ENCODE data around the gene COPA. TPM values are rescaled to one million over a fixed set of nuclear protein-coding genes. Genes with fewer than 3 reads are reported as not detected.

Gene COPA
- total RNA-seq, 1 donor from 2014 or later = 281 TPM

- DNase-seq (ENCODE audit: low read depth) (no peak), FAIRE-seq (no peak)
- Histone ChIP-seq H4K20me1 (ENCODE audit: insufficient read depth, low read length) (peaks cover 90% of the 10 kb centered on the region), H3K79me2 (ENCODE audit: insufficient read depth, low read length) (peaks cover 91% of the 10 kb centered on the region), H3K4me3 (ENCODE audit: insufficient read depth, low read depth, low read length) (no peak overlapping the region), H3K27ac (ENCODE audit: low read depth, low read length) (no peak overlapping the region), H3K36me3 (ENCODE audit: insufficient read depth, low read length) (peaks cover 69% of the 10 kb centered on the region), H2AFZ (ENCODE audit: low read depth, low read length) (no peak overlapping the region), H3K4me1 (ENCODE audit: insufficient read depth, low read length) (no peaks in the 10 kb centered on the region), H3K4me2 (ENCODE audit: low read length) (no peak overlapping the region), H3K9ac (ENCODE audit: low read length) (no peak overlapping the region), H3K9me3 (ENCODE audit: insufficient read depth, low read depth, low read length) (no peaks in the 10 kb centered on the region), H3K27me3 (ENCODE audit: insufficient read depth, low read length) (no peaks in the 10 kb centered on the region)
- Mint-ChIP-seq H3K27me3 (ENCODE audit: low read depth, unreplicated experiment) (no peaks in the 10 kb centered on the region), H3K36me3 (ENCODE audit: low read depth, unreplicated experiment) (peaks cover 12% of the 10 kb centered on the region), H3K4me1 (ENCODE audit: low read depth, unreplicated experiment) (no peaks in the 10 kb centered on the region), H3K9me3 (ENCODE audit: unreplicated experiment) (no peaks in the 10 kb centered on the region), H3K27ac (ENCODE audit: unreplicated experiment) (no peak overlapping the region), H3K4me3 (ENCODE audit: unreplicated experiment) (no peak overlapping the region)
- TF ChIP-seq EZH2 (IDR thresholded peaks at IDR 0.05; ENCODE audit: insufficient read depth, low read length) = no peak
- TF ChIP-seq CTCF (IDR thresholded peaks at IDR 0.05; ENCODE audit: insufficient read depth, low read depth, low read length) = no peak
Measured at GRCh38 chr1:160325252-160325651, 17.8 kb downstream of the COPA start.

GRCh38 chr1:160322831-160323230 is 20.2 kb downstream of the COPA start:
- H3K27me3 Mint-ChIP-seq (ENCODE audit: low read depth, unreplicated experiment) = no peaks in the 10 kb centered on the region
- Histone ChIP-seq H3K79me2 (ENCODE audit: insufficient read depth, low read length) (peaks cover 91% of the 10 kb centered on the region), H3K27ac (ENCODE audit: low read depth, low read length) (no peak overlapping the region), H3K4me3 (ENCODE audit: insufficient read depth, low read depth, low read length) (no peak overlapping the region), H3K27me3 (ENCODE audit: insufficient read depth, low read length) (no peaks in the 10 kb centered on the region), H3K36me3 (ENCODE audit: insufficient read depth, low read length) (peaks cover 53% of the 10 kb centered on the region), H3K4me1 (ENCODE audit: insufficient read depth, low read length) (no peaks in the 10 kb centered on the region), H2AFZ (ENCODE audit: low read depth, low read length) (no peak overlapping the region), H4K20me1 (ENCODE audit: insufficient read depth, low read length) (peaks cover 87% of the 10 kb centered on the region), H3K9me3 (ENCODE audit: insufficient read depth, low read depth, low read length) (no peaks in the 10 kb centered on the region), H3K9ac (ENCODE audit: low read length) (no peak overlapping the region), H3K4me2 (ENCODE audit: low read length) (no peak overlapping the region)
- H3K9me3 Mint-ChIP-seq (ENCODE audit: unreplicated experiment) = no peaks in the 10 kb centered on the region
- FAIRE-seq (no peak), DNase-seq (ENCODE audit: low read depth) (no peak)
- no peak for TF ChIP-seq EZH2 (IDR thresholded peaks at IDR 0.05; ENCODE audit: insufficient read depth, low read length)
- TF ChIP-seq CTCF (IDR thresholded peaks at IDR 0.05; ENCODE audit: insufficient read depth, low read depth, low read length) = no peak
- H3K36me3 Mint-ChIP-seq (ENCODE audit: low read depth, unreplicated experiment) = peaks cover 7% of the 10 kb centered on the region
- peaks cover 2% of the 10 kb centered on the region for H3K4me1 Mint-ChIP-seq (ENCODE audit: low read depth, unreplicated experiment)
- H3K4me3 Mint-ChIP-seq (ENCODE audit: unreplicated experiment) = no peak overlapping the region
- no peak overlapping the region for H3K27ac Mint-ChIP-seq (ENCODE audit: unreplicated experiment)

- no peak overlapping the region for H3K9ac ChIP-seq (ENCODE audit: low read length)
- H3K9me3 ChIP-seq (ENCODE audit: insufficient read depth, low read depth, low read length) = no peaks in the 10 kb centered on the region
- peaks cover 84% of the 10 kb centered on the region for H4K20me1 ChIP-seq (ENCODE audit: insufficient read depth, low read length)
- no peaks in the 10 kb centered on the region for H3K4me1 ChIP-seq (ENCODE audit: insufficient read depth, low read length)
- no peak overlapping the region for H3K27ac ChIP-seq (ENCODE audit: low read depth, low read length)
- H2AFZ ChIP-seq (ENCODE audit: low read depth, low read length) = no peak overlapping the region
- DNase-seq (ENCODE audit: low read depth) (no peak), FAIRE-seq (no peak)
- H3K27me3 ChIP-seq (ENCODE audit: insufficient read depth, low read length) = no peaks in the 10 kb centered on the region
- Mint-ChIP-seq H3K4me1 (ENCODE audit: low read depth, unreplicated experiment) (peaks cover 8% of the 10 kb centered on the region), H3K9me3 (ENCODE audit: unreplicated experiment) (no peaks in the 10 kb centered on the region), H3K27ac (ENCODE audit: unreplicated experiment) (peak overlapping the region; percentile 49), H3K4me3 (ENCODE audit: unreplicated experiment) (no peak overlapping the region), H3K27me3 (ENCODE audit: low read depth, unreplicated experiment) (no peaks in the 10 kb centered on the region), H3K36me3 (ENCODE audit: low read depth, unreplicated experiment) (peaks cover 41% of the 10 kb centered on the region)
- peaks cover 60% of the 10 kb centered on the region for H3K36me3 ChIP-seq (ENCODE audit: insufficient read depth, low read length)
- H3K4me3 ChIP-seq (ENCODE audit: insufficient read depth, low read depth, low read length) = no peak overlapping the region
- H3K79me2 ChIP-seq (ENCODE audit: insufficient read depth, low read length) = peaks cover 75% of the 10 kb centered on the region
- no peak for TF ChIP-seq EZH2 (IDR thresholded peaks at IDR 0.05; ENCODE audit: insufficient read depth, low read length)
- TF ChIP-seq CTCF (IDR thresholded peaks at IDR 0.05; ENCODE audit: insufficient read depth, low read depth, low read length) = no peak
- H3K4me2 ChIP-seq (ENCODE audit: low read length) = no peak overlapping the region
Measured at GRCh38 chr1:160315359-160315758, 27.7 kb downstream of the COPA start.
